ENCODE results near the gene TOLLIP. TPM values are rescaled to one million over a fixed set of nuclear protein-coding genes. Genes with fewer than 3 reads are reported as not detected.

The TOLLIP gene
- total and polyA plus RNA-seq, 9 of the 15 experiments (the other 6 are each of a cell fraction or from before 2014, with no cell fraction given), result 0.23 to 22.8 (median 7.1) TPM

- Histone ChIP-seq H3K27ac (ENCODE audit: extremely low read depth, low read depth, low read length) (no peak overlapping the region), H3K4me2 (ENCODE audit: insufficient read depth, low read length) (no peak overlapping the region), H3K36me3 (ENCODE audit: control insufficient read depth, insufficient read depth, low read length) (no peaks in the 10 kb centered on the region), H4K20me1 (replicated peaks; ENCODE audit: control insufficient read depth, insufficient read depth, low read length) (peaks cover 19% of the 10 kb centered on the region; the same call in 1 of the 2 replicates), H2AFZ (ENCODE audit: low read depth, low read length) (no peak overlapping the region), H3K27me3 (ENCODE audit: control insufficient read depth in 2 of 2, insufficient read depth in 2 of 2, low read length in 2 of 2) (peaks cover 0 to 66% of the 10 kb centered on the region in 2 experiments; a peak in 2 of 5 replicates), H3K4me1 (replicated peaks in 1 of 2; ENCODE audit: control insufficient read depth in 2 of 2, insufficient read depth in 2 of 2, low read length in 2 of 2) (peaks cover 0 to 47% of the 10 kb centered on the region in 2 experiments; a peak in 2 of 5 replicates), H3K9me3 (replicated peaks; ENCODE audit: control insufficient read depth, insufficient read depth, low read depth, low read length) (no peaks in the 10 kb centered on the region), H3K9me1 (ENCODE audit: control insufficient read depth, insufficient read depth, low read length) (peaks cover 2% of the 10 kb centered on the region), H3K4me3 (no peak overlapping the region), H3K79me2 (ENCODE audit: control insufficient read depth, insufficient read depth, low read length) (no peaks in the 10 kb centered on the region), H3K9ac (ENCODE audit: insufficient read depth in 1 of 2, low read depth in 2 of 2, low read length in 2 of 2) (no peak overlapping the region)
- FAIRE-seq (no peak), DNase-seq (ENCODE audit: extremely low read depth in 1 of 4, low spot score in 3 of 4) (no peak), ATAC-seq (no peak)
- in situ Hi-C loops (cut with MboI), result no loop called here
- WGBS (ENCODE audit: insufficient coverage, low coverage, missing lambda C conversion rate), result 2% methylated on average over 20 of the region's 23 CpGs
- no TSS peak for BruUV-seq (replicated peaks)
- TF ChIP-seq NEUROD1 (IDR thresholded peaks at IDR 0.05; ENCODE audit: borderline replicate concordance, low read depth, low read length, partially characterized antibody) (no peak), OTX1 (CRISPR knock-in tag; IDR thresholded peaks at IDR 0.05) (no peak), POLR2G (IDR thresholded peaks at IDR 0.05; ENCODE audit: low read depth, low read length) (no peak), HMG20A (CRISPR knock-in tag; conservative IDR thresholded peaks at IDR 0.05) (no peak), SETDB1 (IDR thresholded peaks at IDR 0.05; ENCODE audit: low read length) (no peak), KHSRP (IDR thresholded peaks at IDR 0.05) (no peak), SP2 (IDR thresholded peaks at IDR 0.05; ENCODE audit: extremely low read depth, low read depth, low read length, poor library complexity, severe bottlenecking) (no peak), CGGBP1 (CRISPR knock-in tag; IDR thresholded peaks at IDR 0.05) (no peak)
- CTCF ChIA-PET (ENCODE audit: low intra/inter-chr PET ratio), result no interaction called here
- POLR2A ChIA-PET, result no interaction called here
- intact Hi-C loops (cut with micrococcal nuclease), result no loop called here
These were observed 74.6 kb downstream of the TOLLIP start for GRCh38 chr11:1234771-1235305.

All from K562 (cell line).